Upper lobe of right lung (tissue), 1 donor: ENCODE results near the gene DCAF6. TPM values are rescaled to one million over a fixed set of nuclear protein-coding genes. Genes with fewer than 3 reads are reported as not detected.
A peak's percentile ranks its signal among the peaks of the same experiment; 100 is the strongest.

Experiments
- ATAC-seq: fragments of 200-7000 bp; cut with Tn5 transposase; one replicate; pipeline ENCODE4 v1.9.1; 2020; ENCODE audit warnings: mild to moderate bottlenecking, moderate library complexity
- DNase-seq: peaks from one replicate; pipeline ENCODE4 v3.0.0-alpha.2; 2020
- H3K27ac ChIP-seq: fragments of 200-600 bp; one replicate; pipeline ENCODE4 v1.8.0; 2022
- H3K27me3 ChIP-seq: fragments of 200-600 bp; one replicate; pipeline ENCODE4 v1.8.0; 2022; ENCODE audit warnings: mild to moderate bottlenecking
- H3K36me3 ChIP-seq: fragments of 200-600 bp; one replicate; pipeline ENCODE4 v1.8.0; 2022
- H3K4me1 ChIP-seq: fragments of 200-600 bp; one replicate; pipeline ENCODE4 v1.8.0; 2022
- H3K4me3 ChIP-seq: fragments of 200-600 bp; one replicate; pipeline ENCODE4 v1.8.0; 2022; ENCODE audit warnings: mild to moderate bottlenecking
- H3K9me3 ChIP-seq: fragments of 200-600 bp; one replicate; pipeline ENCODE4 v1.8.0; 2022
- intact Hi-C: fragments of 100-400 bp; cut with DNase I; formaldehyde crosslinking; loops from one replicate; pipeline ENCODE4 v1.11.0; 2022
- total RNA-seq: library from RNA; stranded (reverse); fragmentation: NEBNext Ultra II Directional; extraction: Animal tissue kit (Norgen Biotek cat#: 25700); gene quantifications from one replicate; pipeline ENCODE4 v1.2.1, GENCODE V29; 2021
- TF ChIP-seq, protein P1 (sequence below): fragments of 200-600 bp; IDR thresholded peaks from one replicate; pipeline ENCODE4 v1.8.0; 2022; ENCODE audit warnings: antibody characterized with exemption
- donor health status: DM: no; HTN: yes; CAD: no; lungs with severe emphysema.

DCAF6 gene
- total RNA-seq, 1 donor from 2014 or later = 49.9 TPM

- no peak overlapping the region for H3K4me3 ChIP-seq
- H3K27ac ChIP-seq = no peak overlapping the region
- no peaks in the 10 kb centered on the region for H3K4me1 ChIP-seq
- H3K9me3 ChIP-seq = no peaks in the 10 kb centered on the region
- no peak for ATAC-seq
- TF ChIP-seq, protein P1, sequence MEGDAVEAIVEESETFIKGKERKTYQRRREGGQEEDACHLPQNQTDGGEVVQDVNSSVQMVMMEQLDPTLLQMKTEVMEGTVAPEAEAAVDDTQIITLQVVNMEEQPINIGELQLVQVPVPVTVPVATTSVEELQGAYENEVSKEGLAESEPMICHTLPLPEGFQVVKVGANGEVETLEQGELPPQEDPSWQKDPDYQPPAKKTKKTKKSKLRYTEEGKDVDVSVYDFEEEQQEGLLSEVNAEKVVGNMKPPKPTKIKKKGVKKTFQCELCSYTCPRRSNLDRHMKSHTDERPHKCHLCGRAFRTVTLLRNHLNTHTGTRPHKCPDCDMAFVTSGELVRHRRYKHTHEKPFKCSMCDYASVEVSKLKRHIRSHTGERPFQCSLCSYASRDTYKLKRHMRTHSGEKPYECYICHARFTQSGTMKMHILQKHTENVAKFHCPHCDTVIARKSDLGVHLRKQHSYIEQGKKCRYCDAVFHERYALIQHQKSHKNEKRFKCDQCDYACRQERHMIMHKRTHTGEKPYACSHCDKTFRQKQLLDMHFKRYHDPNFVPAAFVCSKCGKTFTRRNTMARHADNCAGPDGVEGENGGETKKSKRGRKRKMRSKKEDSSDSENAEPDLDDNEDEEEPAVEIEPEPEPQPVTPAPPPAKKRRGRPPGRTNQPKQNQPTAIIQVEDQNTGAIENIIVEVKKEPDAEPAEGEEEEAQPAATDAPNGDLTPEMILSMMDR = no peak
- H3K36me3 ChIP-seq = peaks cover 7% of the 10 kb centered on the region
- no peak for DNase-seq
- intact Hi-C loops = no loop called here
- no peaks in the 10 kb centered on the region for H3K27me3 ChIP-seq
Measured at GRCh38 chr1:168096296-168097165, 160.0 kb downstream of the DCAF6 start.

DNA sequence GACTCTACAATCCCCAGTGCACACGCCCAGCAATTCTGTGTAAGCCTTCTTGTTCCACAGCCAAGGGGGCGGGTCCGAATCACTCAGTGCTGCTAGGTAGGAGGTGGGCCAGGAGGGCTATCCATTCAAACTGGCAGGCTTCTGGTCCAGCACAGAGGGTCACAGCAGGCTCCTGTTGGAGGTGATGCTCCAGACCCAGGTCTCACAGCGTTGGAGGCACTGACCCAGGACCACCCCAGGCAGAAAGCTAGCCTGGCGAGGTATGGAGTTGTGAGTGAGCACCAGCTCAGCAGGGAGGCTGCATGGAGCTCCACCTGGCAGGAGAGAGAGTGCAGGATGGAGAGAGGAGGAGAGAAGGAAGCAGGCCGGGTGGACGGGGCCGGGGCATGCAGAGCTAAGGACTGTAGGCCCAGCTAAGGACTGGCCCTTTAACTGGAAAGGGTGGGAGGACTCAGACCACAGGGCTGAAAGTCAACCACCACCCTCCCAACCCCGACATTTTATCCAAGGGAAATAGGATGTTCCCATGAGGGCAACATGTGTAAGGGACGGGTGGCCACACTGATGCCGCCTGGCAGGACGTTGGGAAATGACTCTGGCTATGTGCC is 161.5 kb downstream of the DCAF6 start:
- peaks cover 7% of the 10 kb centered on the region for H3K36me3 ChIP-seq
- no peaks in the 10 kb centered on the region for H3K27me3 ChIP-seq
- no peak overlapping the region for H3K27ac ChIP-seq
- H3K4me1 ChIP-seq = no peaks in the 10 kb centered on the region
- ATAC-seq (peak; percentile 7), DNase-seq (no peak)
- TF ChIP-seq, protein P1 = no peak
- intact Hi-C loops = no loop called here
- H3K9me3 ChIP-seq = no peaks in the 10 kb centered on the region
- H3K4me3 ChIP-seq = no peak overlapping the region

DNA sequence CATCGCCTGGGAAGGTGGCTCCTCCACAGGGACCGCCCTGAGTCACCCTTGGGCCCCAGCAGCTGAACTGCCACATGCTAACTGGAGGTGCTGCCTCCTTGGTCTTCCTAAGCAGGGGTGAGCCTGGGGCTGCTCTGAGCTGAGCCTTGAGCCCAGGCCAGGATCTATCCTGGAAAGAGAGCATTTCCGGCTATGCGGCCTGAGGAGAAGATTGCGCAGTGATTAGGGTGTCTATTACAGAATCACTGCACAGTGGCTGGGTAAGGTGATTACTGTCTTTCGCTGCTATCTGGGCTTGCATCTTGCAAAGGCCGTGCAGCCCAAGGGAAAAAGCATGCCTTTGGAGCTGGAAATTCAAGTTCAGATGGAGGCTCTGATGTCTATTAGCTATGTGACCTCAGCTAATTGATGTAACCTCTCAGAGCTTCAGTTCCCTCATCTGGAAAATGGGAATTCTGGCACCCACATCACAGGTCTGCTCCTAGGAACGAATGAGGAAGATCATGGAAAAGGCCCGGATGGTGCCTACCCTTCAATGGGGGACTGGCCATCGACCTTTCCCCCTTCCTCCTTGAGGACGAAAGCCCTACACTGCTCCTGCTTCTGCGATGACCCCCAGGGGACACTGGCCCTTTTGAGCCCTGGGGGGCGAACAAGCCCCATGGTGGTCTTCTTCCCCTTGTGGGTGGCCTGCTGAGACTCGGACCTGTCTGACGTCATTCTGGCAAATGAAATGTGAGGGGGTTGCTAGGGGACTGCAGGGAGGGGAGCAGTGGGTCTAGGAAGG is 162.2 kb downstream of the DCAF6 start:
- H3K36me3 ChIP-seq = peaks cover 7% of the 10 kb centered on the region
- intact Hi-C loops = no loop called here
- no peak overlapping the region for H3K4me3 ChIP-seq
- H3K9me3 ChIP-seq = no peaks in the 10 kb centered on the region
- DNase-seq (no peak), ATAC-seq (no peak)
- no peaks in the 10 kb centered on the region for H3K27me3 ChIP-seq
- TF ChIP-seq, protein P1 = no peak
- no peak overlapping the region for H3K27ac ChIP-seq
- H3K4me1 ChIP-seq = no peaks in the 10 kb centered on the region

- DNase-seq = no peak
- Histone ChIP-seq H3K4me3 (no peak overlapping the region), H3K27ac (no peak overlapping the region), H3K9me3 (no peaks in the 10 kb centered on the region), H3K36me3 (peaks cover 11% of the 10 kb centered on the region), H3K27me3 (no peaks in the 10 kb centered on the region), H3K4me1 (no peaks in the 10 kb centered on the region)
- no peak for ATAC-seq
- intact Hi-C loops = no loop called here
- TF ChIP-seq, protein P1 = no peak
Measured at GRCh38 chr1:168099337-168099801, 162.9 kb downstream of the DCAF6 start.

- no peaks in the 10 kb centered on the region for H3K9me3 ChIP-seq
- H3K4me3 ChIP-seq = no peak overlapping the region
- no peaks in the 10 kb centered on the region for H3K4me1 ChIP-seq
- TF ChIP-seq, protein P1 = no peak
- H3K27ac ChIP-seq = no peak overlapping the region
- ATAC-seq = no peak
- intact Hi-C loops = no loop called here
- DNase-seq = no peak
- H3K36me3 ChIP-seq = peaks cover 11% of the 10 kb centered on the region
- H3K27me3 ChIP-seq = no peaks in the 10 kb centered on the region
Measured at GRCh38 chr1:168100315-168101002, 164.0 kb downstream of the DCAF6 start.
